ENCODE results near the gene SKOR2. TPM values are rescaled to one million over a fixed set of nuclear protein-coding genes. Genes with fewer than 3 reads are reported as not detected.

The SKOR2 gene
- total and polyA plus RNA-seq, 2 of the 13 experiments (the other 11 are each of a cell fraction or from before 2014, with no cell fraction given), result not detected

DNA sequence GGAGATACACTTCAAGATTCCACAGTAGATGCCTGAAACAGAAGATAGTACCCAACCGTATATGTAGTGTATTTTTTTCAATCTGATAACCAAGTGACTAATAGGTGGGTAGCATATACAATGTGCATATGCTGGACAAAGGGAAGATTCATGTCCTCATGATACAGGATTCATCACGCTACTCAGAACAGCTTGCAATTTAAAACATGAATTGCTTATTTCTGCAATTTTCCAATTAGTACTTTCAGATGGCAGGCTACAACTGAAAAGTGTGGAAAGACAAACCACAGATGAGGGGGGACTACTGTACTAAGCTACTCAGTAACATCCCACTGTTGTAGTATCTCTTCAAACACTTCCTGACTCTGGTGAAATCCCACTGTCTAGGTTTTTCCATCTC is 79.0 kb downstream of the SKOR2 start (continued):
- TF ChIP-seq, protein P1, sequence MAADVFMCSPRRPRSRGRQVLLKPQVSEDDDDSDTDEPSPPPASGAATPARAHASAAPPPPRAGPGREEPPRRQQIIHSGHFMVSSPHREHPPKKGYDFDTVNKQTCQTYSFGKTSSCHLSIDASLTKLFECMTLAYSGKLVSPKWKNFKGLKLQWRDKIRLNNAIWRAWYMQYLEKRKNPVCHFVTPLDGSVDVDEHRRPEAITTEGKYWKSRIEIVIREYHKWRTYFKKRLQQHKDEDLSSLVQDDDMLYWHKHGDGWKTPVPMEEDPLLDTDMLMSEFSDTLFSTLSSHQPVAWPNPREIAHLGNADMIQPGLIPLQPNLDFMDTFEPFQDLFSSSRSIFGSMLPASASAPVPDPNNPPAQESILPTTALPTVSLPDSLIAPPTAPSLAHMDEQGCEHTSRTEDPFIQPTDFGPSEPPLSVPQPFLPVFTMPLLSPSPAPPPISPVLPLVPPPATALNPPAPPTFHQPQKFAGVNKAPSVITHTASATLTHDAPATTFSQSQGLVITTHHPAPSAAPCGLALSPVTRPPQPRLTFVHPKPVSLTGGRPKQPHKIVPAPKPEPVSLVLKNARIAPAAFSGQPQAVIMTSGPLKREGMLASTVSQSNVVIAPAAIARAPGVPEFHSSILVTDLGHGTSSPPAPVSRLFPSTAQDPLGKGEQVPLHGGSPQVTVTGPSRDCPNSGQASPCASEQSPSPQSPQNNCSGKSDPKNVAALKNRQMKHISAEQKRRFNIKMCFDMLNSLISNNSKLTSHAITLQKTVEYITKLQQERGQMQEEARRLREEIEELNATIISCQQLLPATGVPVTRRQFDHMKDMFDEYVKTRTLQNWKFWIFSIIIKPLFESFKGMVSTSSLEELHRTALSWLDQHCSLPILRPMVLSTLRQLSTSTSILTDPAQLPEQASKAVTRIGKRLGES (CRISPR knock-in tag; IDR thresholded peaks at IDR 0.05; ENCODE audit: borderline replicate concordance), result no peak
- TF ChIP-seq ZNF142 (CRISPR knock-in tag; IDR thresholded peaks at IDR 0.05) (no peak), RORA (CRISPR knock-in tag; IDR thresholded peaks at IDR 0.05) (no peak), SKI (IDR thresholded peaks at IDR 0.05; ENCODE audit: partially characterized antibody) (no peak), ZNF282 (IDR thresholded peaks at IDR 0.05; ENCODE audit: partially characterized antibody) (no peak), ETS1 (CRISPR knock-in tag; IDR thresholded peaks at IDR 0.05) (no peak), ATF2 (CRISPR knock-in tag; IDR thresholded peaks at IDR 0.05) (no peak), ZNF513 (CRISPR knock-in tag; conservative IDR thresholded peaks at IDR 0.05) (no peak), ZNF577 (CRISPR knock-in tag; IDR thresholded peaks at IDR 0.05; ENCODE audit: borderline replicate concordance, low read depth) (no peak), ZNF720 (CRISPR knock-in tag; IDR thresholded peaks at IDR 0.05) (no peak)

Measured in HepG2 (cell line).